Prostate gland (tissue), 2 donors: ENCODE results near the gene SHLD3. TPM values are rescaled to one million over a fixed set of nuclear protein-coding genes. Genes with fewer than 3 reads are reported as not detected.

ENCODE experiments used
- DNase-seq: peaks from one replicate; pipeline ENCODE4 v3.0.0-alpha.2; 2019; ENCODE audit warnings: low spot score
- H3K27ac ChIP-seq, 2 donors: fragments of 200-600 bp; sonication (generic); 2 replicates each; pipeline ENCODE4 v1.5.1; 2017 to 2019
- H3K27me3 ChIP-seq: fragments of 200-600 bp; sonication (generic); replicated peaks from 2 replicates; pipeline ENCODE4 v1.5.1; 2019; ENCODE audit not compliant: insufficient read depth
- H3K36me3 ChIP-seq, 2 donors: fragments of 200-600 bp; sonication (generic); 1 replicate in 1 of 2; 2 replicates in 1 of 2; pipeline versions ENCODE4 v1.5.1 to v1.8.1; 2017 to 2019
- H3K4me1 ChIP-seq: fragments of 200-600 bp; sonication (generic); replicated peaks from 2 replicates; pipeline ENCODE4 v1.5.1; 2019
- H3K4me3 ChIP-seq, 2 donors: fragments of 200-600 bp; sonication (generic); 2 replicates each; pipeline ENCODE4 v1.5.1; 2017 to 2019
- H3K9me3 ChIP-seq: fragments of 200-600 bp; sonication (generic); 2 replicates; pipeline ENCODE4 v1.5.1; 2017
- POLR2A ChIP-seq: fragments of 450-650 bp; IDR thresholded peaks from one replicate; pipeline ENCODE4 v1.6.1; 2016; ENCODE audit warnings: antibody characterized with exemption, mild to moderate bottlenecking
- POLR2AphosphoS5 ChIP-seq: sonication (generic); formaldehyde crosslinking; IDR thresholded peaks from one replicate; pipeline ENCODE4 v1.6.1; 2017; ENCODE audit warnings: antibody characterized with exemption
- WGBS: methylation state at CpG from one replicate; pipeline ENCODE4 v1.1.5; 2018; 5-methylcytosine and 5-hydroxymethylcytosine counted together
- intact Hi-C: fragments of 100-400 bp; cut with DNase I; formaldehyde crosslinking; loops from one replicate; pipeline ENCODE4 v1.14.2; 2022
- total RNA-seq, 2 donors: library from RNA; depleted of rRNA; stranded (reverse); fragments of >200 nt; gene quantifications; one replicate each; pipeline ENCODE4 v1.1.0, GENCODE V29; 2016
- TF ChIP-seq, protein P1 (sequence below), 4 experiments: fragments of 200-600 bp in 2 of 4; fragments of 450-650 bp in 2 of 4; sonication (generic) in 2 of 4; IDR thresholded peaks; 1 replicate in 3 of 4; 2 replicates in 1 of 4; pipeline ENCODE4 v1.5.1; 2016 to 2019; ENCODE audit warnings: antibody characterized with exemption in 4 of 4, mild to moderate bottlenecking in 2 of 4, moderate library complexity in 2 of 4

The SHLD3 gene
- total RNA-seq, 2 donors from 2014 or later, result 2.1 to 5.6 TPM

DNA sequence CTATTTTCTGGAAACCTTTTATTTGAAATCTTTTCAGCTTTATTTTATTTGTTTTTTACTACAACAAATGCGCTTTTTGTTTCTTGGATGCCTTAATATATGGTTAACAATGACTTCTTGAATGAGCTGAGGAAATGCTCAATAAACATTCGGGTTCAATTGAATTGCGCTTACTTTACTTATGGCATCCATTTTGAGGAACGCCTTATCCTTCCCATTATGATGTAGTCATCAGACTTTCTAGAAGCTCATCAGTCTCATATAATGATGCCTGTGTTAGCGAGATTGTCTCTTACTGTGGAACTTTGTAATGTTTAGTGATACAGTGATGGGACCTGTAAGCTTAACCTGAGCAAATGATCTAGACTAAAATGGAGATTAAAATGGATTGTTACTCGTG is 916 bp downstream of the SHLD3 start:
- H3K4me1 ChIP-seq, result no peaks in the 10 kb centered on the region
- 50% methylated on average over 6 of the region's 6 CpGs for WGBS
- no peaks in the 10 kb centered on the region for H3K9me3 ChIP-seq
- no peaks in the 10 kb centered on the region for H3K36me3 ChIP-seq
- no peaks in the 10 kb centered on the region for H3K27me3 ChIP-seq
- H3K27ac ChIP-seq, result peak overlapping the region; percentile 84 to 85
- peak overlapping the region; percentile 76 to 81 for H3K4me3 ChIP-seq
- TF ChIP-seq, protein P1, sequence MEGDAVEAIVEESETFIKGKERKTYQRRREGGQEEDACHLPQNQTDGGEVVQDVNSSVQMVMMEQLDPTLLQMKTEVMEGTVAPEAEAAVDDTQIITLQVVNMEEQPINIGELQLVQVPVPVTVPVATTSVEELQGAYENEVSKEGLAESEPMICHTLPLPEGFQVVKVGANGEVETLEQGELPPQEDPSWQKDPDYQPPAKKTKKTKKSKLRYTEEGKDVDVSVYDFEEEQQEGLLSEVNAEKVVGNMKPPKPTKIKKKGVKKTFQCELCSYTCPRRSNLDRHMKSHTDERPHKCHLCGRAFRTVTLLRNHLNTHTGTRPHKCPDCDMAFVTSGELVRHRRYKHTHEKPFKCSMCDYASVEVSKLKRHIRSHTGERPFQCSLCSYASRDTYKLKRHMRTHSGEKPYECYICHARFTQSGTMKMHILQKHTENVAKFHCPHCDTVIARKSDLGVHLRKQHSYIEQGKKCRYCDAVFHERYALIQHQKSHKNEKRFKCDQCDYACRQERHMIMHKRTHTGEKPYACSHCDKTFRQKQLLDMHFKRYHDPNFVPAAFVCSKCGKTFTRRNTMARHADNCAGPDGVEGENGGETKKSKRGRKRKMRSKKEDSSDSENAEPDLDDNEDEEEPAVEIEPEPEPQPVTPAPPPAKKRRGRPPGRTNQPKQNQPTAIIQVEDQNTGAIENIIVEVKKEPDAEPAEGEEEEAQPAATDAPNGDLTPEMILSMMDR (IDR thresholded peaks at IDR 0.05), result no peak
- TF ChIP-seq POLR2AphosphoS5, result no peak
- TF ChIP-seq POLR2A, result no peak
- no peak for DNase-seq
- intact Hi-C loops, result loop anchor here (10.0 kb wide), 2 partner anchors 299 to 519 kb away; partner anchors contain the start of genes ERBIN and SREK1

- no peaks in the 10 kb centered on the region for H3K36me3 ChIP-seq
Observed at GRCh38 chr5:65630981-65631380, 6.2 kb downstream of the SHLD3 start.

DNA sequence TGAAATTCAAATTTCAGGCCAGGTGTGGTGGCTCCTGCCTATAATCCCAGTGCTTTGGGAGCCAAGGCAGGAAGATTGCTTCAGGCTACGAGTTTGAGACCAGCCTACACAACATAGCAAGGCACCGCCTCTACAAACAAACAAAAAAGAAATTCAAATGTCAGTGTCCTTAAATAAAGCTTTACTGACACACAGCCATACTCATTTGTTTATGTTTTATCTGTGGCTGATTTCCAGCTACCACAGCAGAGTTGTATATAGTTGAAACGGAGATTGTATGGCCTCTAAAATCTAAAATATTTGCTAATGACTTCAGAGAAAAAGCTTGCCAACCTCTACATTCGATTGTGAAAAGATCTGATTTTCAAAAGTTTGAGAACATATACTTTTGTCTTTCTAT is 15.4 kb downstream of the SHLD3 start:
- H3K27me3 ChIP-seq, result no peaks in the 10 kb centered on the region
- H3K4me3 ChIP-seq, result no peak overlapping the region
- peaks cover 0 to 5% of the 10 kb centered on the region in 2 donors for H3K36me3 ChIP-seq
- no peaks in the 10 kb centered on the region for H3K4me1 ChIP-seq
- no peaks in the 10 kb centered on the region for H3K9me3 ChIP-seq
- WGBS, result 72% methylated on average over 4 of the region's 4 CpGs
- TF ChIP-seq POLR2A, result no peak
- intact Hi-C loops, result no loop called here
- H3K27ac ChIP-seq, result no peak overlapping the region
- DNase-seq, result no peak

More at GRCh38 chr5:65630981-65631380, 6.2 kb downstream of the SHLD3 start:
- Histone ChIP-seq H3K27ac (no peak overlapping the region), H3K27me3 (no peaks in the 10 kb centered on the region), H3K4me1 (no peaks in the 10 kb centered on the region), H3K9me3 (no peaks in the 10 kb centered on the region), H3K4me3 (no peak overlapping the region)
- TF ChIP-seq POLR2A, result no peak
- TF ChIP-seq, protein P1 (IDR thresholded peaks at IDR 0.05), result no peak
- no peak for TF ChIP-seq POLR2AphosphoS5
- intact Hi-C loops, result no loop called here
- DNase-seq, result no peak

- H3K4me1 ChIP-seq, result no peaks in the 10 kb centered on the region
- 46% methylated on average over 2 of the region's 2 CpGs for WGBS
Observed at GRCh38 chr5:65646938-65647337, 22.1 kb downstream of the SHLD3 start.

GRCh38 chr5:65647941-65648340 is 23.1 kb downstream of the SHLD3 start:
- intact Hi-C loops, result no loop called here
- H3K4me3 ChIP-seq, result no peak overlapping the region
- TF ChIP-seq POLR2A (no peak), POLR2AphosphoS5 (no peak)
- TF ChIP-seq, protein P1 (IDR thresholded peaks at IDR 0.05), result no peak
- no peak overlapping the region for H3K27ac ChIP-seq
- no peaks in the 10 kb centered on the region for H3K27me3 ChIP-seq
- no peaks in the 10 kb centered on the region for H3K9me3 ChIP-seq
- H3K4me1 ChIP-seq, result no peaks in the 10 kb centered on the region
- DNase-seq, result no peak
- H3K36me3 ChIP-seq, result no peaks in the 10 kb centered on the region

More at GRCh38 chr5:65646938-65647337, 22.1 kb downstream of the SHLD3 start:
- TF ChIP-seq, protein P1 (IDR thresholded peaks at IDR 0.05), result no peak
- TF ChIP-seq POLR2A (no peak), POLR2AphosphoS5 (no peak)
- intact Hi-C loops, result no loop called here
- H3K27ac ChIP-seq, result peak overlapping the region in 1 of 2 donors; percentile 5
- H3K27me3 ChIP-seq, result no peaks in the 10 kb centered on the region
- H3K9me3 ChIP-seq, result no peaks in the 10 kb centered on the region
- DNase-seq, result no peak
- H3K4me3 ChIP-seq, result no peak overlapping the region
- H3K36me3 ChIP-seq, result no peaks in the 10 kb centered on the region
